Kidney epithelial cell (primary cell): Measurements from ENCODE around the gene NDUFAB1. TPM values are rescaled to one million over a fixed set of nuclear protein-coding genes. Genes with fewer than 3 reads are reported as not detected.

Source experiments
- DNase-seq: peaks from one replicate; pipeline ENCODE4 v3.0.0-alpha.2; 2010; ENCODE audit warnings: low read depth
- H3K27me3 ChIP-seq: 2 replicates; pipeline ENCODE4 v1.6.0; 2011; ENCODE audit warnings: low read length; ENCODE audit not compliant: control insufficient read depth, insufficient read depth
- H3K36me3 ChIP-seq: 2 replicates; pipeline ENCODE4 v1.5.1; 2011; ENCODE audit warnings: low read length; ENCODE audit not compliant: control insufficient read depth, insufficient read depth
- H3K4me3 ChIP-seq: 2 replicates; pipeline ENCODE4 v1.5.1; 2011; ENCODE audit warnings: low read depth, mild to moderate bottlenecking, control low read depth, low read length
- total RNA-seq: library from RNA; depleted of rRNA; stranded (reverse); fragments of >200 nt; gene quantifications from 2 replicates; pipeline ENCODE4 v1.2.3, GENCODE V29; 2015
- TF ChIP-seq, protein P1 (sequence below): IDR thresholded peaks from 2 replicates; pipeline ENCODE4 v1.5.1; 2011; ENCODE audit warnings: mild to moderate bottlenecking, moderate library complexity, low read length, control low read depth, inconsistent platforms; ENCODE audit not compliant: insufficient read depth, poor library complexity, severe bottlenecking

NDUFAB1 gene
- total RNA-seq, 1 donor from 2014 or later = 132 TPM

DNA sequence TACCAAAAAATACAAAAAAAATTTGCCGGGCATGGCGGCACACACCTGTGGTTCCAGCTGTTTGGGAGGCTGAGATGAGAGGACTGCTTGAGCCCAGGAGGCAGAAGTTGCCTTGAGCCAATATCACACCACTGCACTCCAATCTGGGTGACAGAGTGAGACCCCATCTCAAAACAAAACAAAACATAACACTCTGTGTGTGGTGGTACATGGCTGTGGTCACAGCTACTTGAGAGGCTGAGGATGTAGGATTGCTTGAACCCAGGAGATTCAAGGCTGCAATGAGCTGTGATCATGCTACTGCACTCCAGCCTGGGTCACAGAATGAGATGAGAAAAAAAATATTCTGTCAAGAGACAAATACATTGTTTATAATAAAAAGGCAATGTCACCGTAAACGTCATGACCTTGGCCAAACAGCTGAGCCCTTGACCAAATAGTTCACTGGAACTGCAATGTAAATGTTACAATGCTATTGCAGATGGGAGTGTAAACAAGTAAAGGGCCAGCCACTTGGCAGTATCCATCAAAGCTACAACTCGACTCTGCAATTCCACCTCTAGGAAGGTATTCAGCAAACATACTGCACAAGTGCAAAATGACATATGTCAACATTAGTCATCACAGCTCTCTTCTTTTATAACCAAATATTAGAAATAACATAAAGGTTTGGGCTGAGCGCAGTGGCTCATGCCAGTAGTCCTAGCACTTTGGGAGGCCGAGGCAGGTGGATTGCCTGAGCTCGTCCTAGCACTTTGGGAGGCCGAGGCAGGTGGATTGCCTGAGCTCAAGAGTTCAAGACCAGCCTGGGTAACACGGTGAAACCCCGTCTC, 55.9 kb downstream of the NDUFAB1 start:
- Histone ChIP-seq H3K4me3 (no peak overlapping the region), H3K27me3 (no peaks in the 10 kb centered on the region), H3K36me3 (peaks cover 1% of the 10 kb centered on the region)
- TF ChIP-seq, protein P1, sequence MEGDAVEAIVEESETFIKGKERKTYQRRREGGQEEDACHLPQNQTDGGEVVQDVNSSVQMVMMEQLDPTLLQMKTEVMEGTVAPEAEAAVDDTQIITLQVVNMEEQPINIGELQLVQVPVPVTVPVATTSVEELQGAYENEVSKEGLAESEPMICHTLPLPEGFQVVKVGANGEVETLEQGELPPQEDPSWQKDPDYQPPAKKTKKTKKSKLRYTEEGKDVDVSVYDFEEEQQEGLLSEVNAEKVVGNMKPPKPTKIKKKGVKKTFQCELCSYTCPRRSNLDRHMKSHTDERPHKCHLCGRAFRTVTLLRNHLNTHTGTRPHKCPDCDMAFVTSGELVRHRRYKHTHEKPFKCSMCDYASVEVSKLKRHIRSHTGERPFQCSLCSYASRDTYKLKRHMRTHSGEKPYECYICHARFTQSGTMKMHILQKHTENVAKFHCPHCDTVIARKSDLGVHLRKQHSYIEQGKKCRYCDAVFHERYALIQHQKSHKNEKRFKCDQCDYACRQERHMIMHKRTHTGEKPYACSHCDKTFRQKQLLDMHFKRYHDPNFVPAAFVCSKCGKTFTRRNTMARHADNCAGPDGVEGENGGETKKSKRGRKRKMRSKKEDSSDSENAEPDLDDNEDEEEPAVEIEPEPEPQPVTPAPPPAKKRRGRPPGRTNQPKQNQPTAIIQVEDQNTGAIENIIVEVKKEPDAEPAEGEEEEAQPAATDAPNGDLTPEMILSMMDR = no peak
- DNase-seq = no peak

GRCh38 chr16:23538919-23539278, 57.2 kb downstream of the NDUFAB1 start:
- Histone ChIP-seq H3K27me3 (no peaks in the 10 kb centered on the region), H3K36me3 (no peaks in the 10 kb centered on the region), H3K4me3 (no peak overlapping the region)
- TF ChIP-seq, protein P1 = no peak
- no peak for DNase-seq

DNA sequence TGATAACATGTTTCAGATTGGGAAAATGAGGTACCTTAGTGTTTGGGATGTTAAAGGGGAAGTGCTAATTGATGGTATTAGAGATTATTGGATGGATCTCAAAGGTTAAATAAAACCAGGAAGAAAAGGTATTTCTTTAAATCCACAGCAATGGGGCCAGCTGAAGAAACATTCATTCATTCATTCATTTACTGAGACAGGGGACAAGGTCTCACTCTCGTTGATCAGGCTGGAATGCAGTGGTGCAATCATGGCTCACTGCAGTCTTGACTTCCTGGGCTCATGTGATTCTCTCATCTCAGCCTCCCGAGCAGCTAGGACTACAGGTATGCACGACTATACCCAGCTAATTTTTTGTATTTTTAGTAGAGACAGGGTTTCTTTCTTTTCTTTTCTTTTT, 58.7 kb downstream of the NDUFAB1 start:
- Histone ChIP-seq H3K36me3 (no peaks in the 10 kb centered on the region), H3K27me3 (no peaks in the 10 kb centered on the region), H3K4me3 (no peak overlapping the region)
- TF ChIP-seq, protein P1 = no peak
- no peak for DNase-seq

DNA sequence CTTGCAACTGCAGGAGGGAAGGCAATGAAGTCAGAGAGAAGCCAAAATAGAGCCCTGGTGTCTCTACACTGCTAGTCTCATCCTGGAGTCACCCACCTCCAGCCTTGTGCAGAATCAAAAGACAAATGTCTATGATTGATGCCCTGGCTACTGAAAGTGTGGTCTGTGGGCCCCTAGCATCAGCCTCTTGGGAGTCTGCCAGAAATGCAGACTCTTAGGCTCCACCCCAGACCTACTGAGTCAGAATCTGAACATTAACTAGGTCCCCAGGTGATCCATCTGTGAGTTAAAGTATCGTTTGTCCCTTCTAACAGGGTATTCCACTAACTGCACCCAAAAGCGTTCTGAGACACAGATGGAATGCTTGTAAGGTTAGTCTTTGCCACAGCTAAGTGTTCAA, 60.2 kb downstream of the NDUFAB1 start:
- TF ChIP-seq, protein P1 = no peak
- Histone ChIP-seq H3K4me3 (no peak overlapping the region), H3K27me3 (no peaks in the 10 kb centered on the region), H3K36me3 (no peaks in the 10 kb centered on the region)
- no peak for DNase-seq

DNA sequence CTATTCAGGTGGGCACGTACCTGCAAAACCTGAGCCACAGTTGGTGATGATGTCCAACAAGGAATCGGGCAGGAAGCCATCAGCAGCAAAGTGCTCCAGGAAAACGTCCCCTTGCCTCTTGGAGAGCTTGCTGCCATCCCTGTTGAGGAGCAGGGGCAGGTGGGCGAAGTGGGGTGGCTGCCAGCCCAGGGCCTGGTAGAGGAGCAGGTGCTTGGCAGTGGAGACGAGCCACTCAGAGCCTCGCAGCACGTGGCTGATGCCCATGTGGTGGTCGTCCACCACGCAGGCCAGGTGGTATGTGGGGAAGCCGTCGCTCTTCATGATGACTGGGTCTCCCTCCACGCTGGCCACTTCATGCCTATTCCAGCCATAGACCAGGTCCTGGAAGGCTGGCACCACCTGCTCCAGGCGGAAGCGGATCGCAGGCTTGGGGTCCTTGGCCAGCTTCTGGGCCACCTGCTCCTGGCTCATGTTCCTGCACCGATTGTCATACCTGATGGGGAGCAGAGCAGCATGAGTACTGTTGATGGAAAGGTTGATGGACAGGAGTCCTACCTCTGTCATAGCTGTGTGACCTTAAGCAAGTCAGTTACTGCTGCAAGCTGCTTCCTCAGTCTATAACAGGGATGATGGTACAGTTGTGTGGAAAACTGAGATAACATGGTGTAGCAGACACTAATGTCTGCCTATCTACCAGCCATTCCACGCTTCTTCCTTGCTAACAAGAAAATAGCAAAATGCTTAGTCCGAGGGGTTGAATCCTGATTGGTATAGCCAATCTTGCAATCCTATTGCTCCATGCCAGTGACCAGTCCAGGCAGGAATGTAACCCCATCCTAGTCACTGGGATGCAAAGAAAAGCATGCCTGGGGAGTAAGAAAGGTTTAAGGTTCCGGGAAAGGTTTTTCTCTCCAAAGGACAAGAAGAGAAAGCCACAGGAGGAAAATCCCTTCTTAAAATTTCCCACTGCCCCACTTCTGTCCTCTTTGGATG, 61.0 kb downstream of the NDUFAB1 start:
- Histone ChIP-seq H3K36me3 (no peaks in the 10 kb centered on the region), H3K4me3 (no peak overlapping the region), H3K27me3 (no peaks in the 10 kb centered on the region)
- TF ChIP-seq, protein P1 = no peak
- DNase-seq = no peak
